MM.1S (cell line): ENCODE measurements around the gene RHBDD1.
A peak's percentile ranks its signal among the peaks of the same experiment; 100 is the strongest.

ENCODE experiments used
- DNase-seq: peaks from one replicate; pipeline ENCODE4 v3.0.0-alpha.2; 2015
- H2AFZ ChIP-seq: fragments of 300-600 bp; sonication (generic); 2 replicates; pipeline ENCODE4 v1.6.0; 2016; ENCODE audit warnings: antibody characterized with exemption, low read length
- H3F3A ChIP-seq: fragments of 300-600 bp; sonication (generic); 2 replicates; pipeline ENCODE4 v1.6.1; 2016; ENCODE audit warnings: mild to moderate bottlenecking, antibody characterized with exemption, low read length, moderate library complexity, mixed read lengths; ENCODE audit not compliant: insufficient read depth
- H3K27ac ChIP-seq: fragments of 300-600 bp; sonication (generic); 2 replicates; pipeline ENCODE4 v1.5.1; 2016; ENCODE audit warnings: mild to moderate bottlenecking, low read length
- H3K27me3 ChIP-seq: fragments of 300-600 bp; sonication (generic); replicated peaks from 2 replicates; pipeline ENCODE4 v1.6.0; 2016; ENCODE audit warnings: low read length; ENCODE audit not compliant: insufficient read depth
- H3K36me3 ChIP-seq: fragments of 300-600 bp; sonication (generic); replicated peaks from 2 replicates; pipeline ENCODE4 v1.6.1; 2016; ENCODE audit warnings: mild to moderate bottlenecking, low read length, mixed read lengths; ENCODE audit not compliant: insufficient read depth
- H3K4me1 ChIP-seq: fragments of 300-600 bp; sonication (generic); 2 replicates; pipeline ENCODE4 v1.6.1; 2016; ENCODE audit warnings: low read length, mixed read lengths
- H3K4me2 ChIP-seq: fragments of 300-600 bp; sonication (generic); 2 replicates; pipeline ENCODE4 v1.6.0; 2016; ENCODE audit warnings: low read depth, low read length
- H3K4me3 ChIP-seq: fragments of 300-600 bp; sonication (generic); 2 replicates; pipeline ENCODE4 v1.5.1; 2016; ENCODE audit warnings: low read length, mixed read lengths
- H3K79me2 ChIP-seq: fragments of 300-600 bp; sonication (generic); 2 replicates; pipeline ENCODE4 v1.6.1; 2016; ENCODE audit warnings: mixed run types, low read length, mixed read lengths
- H3K9ac ChIP-seq: fragments of 300-600 bp; sonication (generic); 2 replicates; pipeline ENCODE4 v1.6.1; 2016; ENCODE audit warnings: low read length, mixed read lengths
- H3K9me2 ChIP-seq: fragments of 300-600 bp; sonication (generic); replicated peaks from 2 replicates; pipeline ENCODE4 v1.6.1; 2016; ENCODE audit warnings: mild to moderate bottlenecking, low read length, mixed read lengths; ENCODE audit not compliant: insufficient read depth
- H3K9me3 ChIP-seq: fragments of 300-600 bp; sonication (generic); replicated peaks from 2 replicates; pipeline ENCODE4 v1.6.1; 2016; ENCODE audit warnings: mild to moderate bottlenecking, low read length, mixed read lengths; ENCODE audit not compliant: insufficient read depth
- H4K20me1 ChIP-seq: fragments of 300-600 bp; sonication (generic); 2 replicates; pipeline ENCODE4 v1.6.1; 2016; ENCODE audit warnings: mild to moderate bottlenecking, low read length, moderate library complexity, mixed read lengths; ENCODE audit not compliant: insufficient read depth
- EZH2 ChIP-seq: fragments of 300-600 bp; sonication (generic); optimal IDR thresholded peaks from 2 replicates; pipeline ENCODE3; 2017; ENCODE audit warnings: low read depth, mild to moderate bottlenecking, antibody characterized with exemption, low read length, mixed read lengths
- EZH2phosphoT487 ChIP-seq: fragments of 300-600 bp; sonication (generic); IDR thresholded peaks from 2 replicates; pipeline ENCODE4 v1.6.1; 2018; ENCODE audit warnings: antibody characterized with exemption, low read length
- TF ChIP-seq, protein P1 (sequence below): fragments of 300-600 bp; sonication (generic); IDR thresholded peaks from 2 replicates; pipeline ENCODE4 v1.5.1; 2016; ENCODE audit warnings: antibody characterized with exemption, low read length, mixed read lengths

Gene RHBDD1

GRCh38 chr2:226869371-226869770 lies 33.5 kb downstream of the RHBDD1 start:
- no peaks in the 10 kb centered on the region for H4K20me1 ChIP-seq

GRCh38 chr2:226873051-226873620 lies 37.3 kb downstream of the RHBDD1 start:
- no peaks in the 10 kb centered on the region for H3K36me3 ChIP-seq
- no peaks in the 10 kb centered on the region for H3K27me3 ChIP-seq
- peaks cover 6% of the 10 kb centered on the region; the same call in 1 of the 2 replicates for H3F3A ChIP-seq
- peak; percentile 74 for DNase-seq
- H3K9me2 ChIP-seq: no peaks in the 10 kb centered on the region
- no peaks in the 10 kb centered on the region for H4K20me1 ChIP-seq
- H2AFZ ChIP-seq: no peak overlapping the region
- TF ChIP-seq, protein P1, sequence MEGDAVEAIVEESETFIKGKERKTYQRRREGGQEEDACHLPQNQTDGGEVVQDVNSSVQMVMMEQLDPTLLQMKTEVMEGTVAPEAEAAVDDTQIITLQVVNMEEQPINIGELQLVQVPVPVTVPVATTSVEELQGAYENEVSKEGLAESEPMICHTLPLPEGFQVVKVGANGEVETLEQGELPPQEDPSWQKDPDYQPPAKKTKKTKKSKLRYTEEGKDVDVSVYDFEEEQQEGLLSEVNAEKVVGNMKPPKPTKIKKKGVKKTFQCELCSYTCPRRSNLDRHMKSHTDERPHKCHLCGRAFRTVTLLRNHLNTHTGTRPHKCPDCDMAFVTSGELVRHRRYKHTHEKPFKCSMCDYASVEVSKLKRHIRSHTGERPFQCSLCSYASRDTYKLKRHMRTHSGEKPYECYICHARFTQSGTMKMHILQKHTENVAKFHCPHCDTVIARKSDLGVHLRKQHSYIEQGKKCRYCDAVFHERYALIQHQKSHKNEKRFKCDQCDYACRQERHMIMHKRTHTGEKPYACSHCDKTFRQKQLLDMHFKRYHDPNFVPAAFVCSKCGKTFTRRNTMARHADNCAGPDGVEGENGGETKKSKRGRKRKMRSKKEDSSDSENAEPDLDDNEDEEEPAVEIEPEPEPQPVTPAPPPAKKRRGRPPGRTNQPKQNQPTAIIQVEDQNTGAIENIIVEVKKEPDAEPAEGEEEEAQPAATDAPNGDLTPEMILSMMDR: peak; percentile 56
- no peak for TF ChIP-seq EZH2
- no peak for TF ChIP-seq EZH2phosphoT487
- 0 out of 2 replicates have a peak, but pooled peaks cover 13% of the 10 kb centered on the region for H3K79me2 ChIP-seq
- H3K4me1 ChIP-seq: peaks cover 30% of the 10 kb centered on the region
- no peaks in the 10 kb centered on the region for H3K9me3 ChIP-seq
- H3K4me3 ChIP-seq: no peak overlapping the region
- H3K27ac ChIP-seq: peak overlapping the region; percentile 47; the same call in 1 of the 2 replicates
- H3K9ac ChIP-seq: no peak overlapping the region
- peak overlapping the region; percentile 37 for H3K4me2 ChIP-seq

More at GRCh38 chr2:226869371-226869770, 33.5 kb downstream of the RHBDD1 start:
- Histone ChIP-seq H3K9ac (no peak overlapping the region), H3K4me3 (no peak overlapping the region), H3K36me3 (no peaks in the 10 kb centered on the region), H3K4me1 (peaks cover 23% of the 10 kb centered on the region), H3K9me3 (no peaks in the 10 kb centered on the region), H3K79me2 (0 out of 2 replicates have a peak, but pooled peaks cover 6% of the 10 kb centered on the region), H2AFZ (no peak overlapping the region), H3K4me2 (no peak overlapping the region), H3K27me3 (no peaks in the 10 kb centered on the region), H3K27ac (no peak overlapping the region), H3F3A (peaks cover 6% of the 10 kb centered on the region; the same call in 1 of the 2 replicates), H3K9me2 (no peaks in the 10 kb centered on the region)
- TF ChIP-seq EZH2: no peak
- TF ChIP-seq, protein P1: no peak
- TF ChIP-seq EZH2phosphoT487: no peak
- no peak for DNase-seq

DNA sequence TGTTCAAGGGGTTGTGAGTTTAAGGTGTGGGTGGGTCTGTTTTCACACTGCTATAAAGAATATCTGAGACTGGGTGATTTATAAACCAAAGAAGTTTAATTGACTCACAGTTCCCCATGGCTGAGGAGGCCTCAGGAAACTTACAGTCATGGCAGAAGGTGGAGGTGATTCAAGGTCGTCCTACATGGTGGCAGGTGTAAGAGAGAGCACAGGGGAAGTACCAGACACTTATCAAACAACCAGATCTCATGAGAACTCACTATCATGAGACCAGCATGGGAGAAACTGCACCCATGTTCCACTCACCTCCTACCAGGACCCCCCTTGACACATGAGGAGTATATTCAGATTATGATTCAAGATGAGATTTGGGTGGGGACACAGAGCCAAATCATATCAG lies 38.0 kb downstream of the RHBDD1 start:
- DNase-seq: no peak
- no peaks in the 10 kb centered on the region for H3K9me3 ChIP-seq
- peak overlapping the region; percentile 47; the same call in 1 of the 2 replicates for H3K27ac ChIP-seq
- 0 out of 2 replicates have a peak, but pooled peaks cover 13% of the 10 kb centered on the region for H3K79me2 ChIP-seq
- H3K9ac ChIP-seq: no peak overlapping the region
- no peak overlapping the region for H3K4me3 ChIP-seq
- H3K4me2 ChIP-seq: no peak overlapping the region
- no peaks in the 10 kb centered on the region for H3K27me3 ChIP-seq
- TF ChIP-seq EZH2phosphoT487: no peak
- TF ChIP-seq, protein P1: no peak
- TF ChIP-seq EZH2: no peak
- H2AFZ ChIP-seq: no peak overlapping the region
- peaks cover 6% of the 10 kb centered on the region; the same call in 1 of the 2 replicates for H3F3A ChIP-seq
- H4K20me1 ChIP-seq: no peaks in the 10 kb centered on the region
- H3K4me1 ChIP-seq: peaks cover 30% of the 10 kb centered on the region
- no peaks in the 10 kb centered on the region for H3K9me2 ChIP-seq
- no peaks in the 10 kb centered on the region for H3K36me3 ChIP-seq
